SIG-M5 treated with dmso at 0.1 percent for 504 hours (cell line): ENCODE results near the gene KRTAP4-16.
"Not testable (repeated sequence)": the region's sequence is repeated elsewhere in the genome, so short reads cannot be mapped to it uniquely, and the experiment has no call there.

Experiments used
- DNase-seq: peaks from one replicate; lab custom pipeline; 2025; ENCODE audit not compliant: unreplicated experiment; lab: John Stamatoyannopoulos, UW

Gene KRTAP4-16

GRCh38 chr17:41101586-41102259 lies at the start of gene KRTAP4-16:
Gene KRTAP4-16 (minus strand): TSS chr17:41102209. CDS start chr17:41102209, 0 bp downstream.
- DNase-seq, result no peak

DNA sequence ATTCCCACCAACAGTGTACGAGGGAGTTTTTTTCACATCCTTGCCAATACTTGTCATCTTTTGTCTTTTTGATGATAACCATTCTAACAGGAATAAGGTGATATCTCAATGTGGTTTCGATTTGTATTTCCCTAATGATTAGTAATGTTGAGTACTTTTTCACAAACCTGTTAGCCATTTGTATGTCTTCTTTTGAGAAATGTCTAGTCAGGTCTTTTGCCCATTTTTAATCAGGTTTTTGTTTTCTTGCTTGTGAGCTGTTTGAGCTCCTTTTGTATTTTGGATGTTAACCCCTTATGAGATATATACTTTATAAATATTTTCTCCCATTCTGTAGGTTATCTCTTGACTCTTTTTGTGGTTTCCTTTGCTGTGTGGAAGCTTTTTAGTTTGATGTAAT lies 49.5 kb upstream of the KRTAP4-16 start:
- no peak for DNase-seq

- DNase-seq, result no peak
These were observed 48.0 kb upstream of the KRTAP4-16 start for GRCh38 chr17:41150026-41150425.

DNA sequence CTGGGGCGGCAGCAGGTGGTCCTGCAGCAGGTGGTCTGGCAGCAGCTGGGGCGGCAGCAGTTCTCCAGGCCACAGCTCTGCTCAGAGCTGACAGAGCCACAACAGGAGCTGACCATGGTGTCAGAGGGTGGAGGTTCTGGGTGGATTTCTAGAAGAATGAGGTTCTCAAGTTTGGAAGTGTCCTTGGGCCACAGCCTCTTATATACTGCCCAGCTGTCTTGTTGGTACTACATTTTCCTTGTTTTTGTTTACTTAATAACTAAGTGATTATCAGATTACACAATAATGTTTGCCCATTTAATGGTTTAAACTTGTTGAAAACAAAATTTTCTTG lies 47.6 kb upstream of the KRTAP4-16 start, which contains the start of gene KRTAP4-5:
Gene KRTAP4-5 (minus strand): TSS at position 174 of the 334 bp plus-strand sequence. CDS start 58 bp downstream, at position 116.
- DNase-seq, result no peak

- not testable (repeated sequence) for DNase-seq
These were observed 47.1 kb upstream of the KRTAP4-16 start for GRCh38 chr17:41148971-41149651.

GRCh38 chr17:41147531-41148204 lies 45.7 kb upstream of the KRTAP4-16 start:
- no peak for DNase-seq

- DNase-seq, result no peak
These were observed 43.3 kb upstream of the KRTAP4-16 start for GRCh38 chr17:41145261-41145660.

- DNase-seq, result no peak
These were observed 42.8 kb upstream of the KRTAP4-16 start for GRCh38 chr17:41144846-41145245.

- DNase-seq, result no peak
These were observed 39.4 kb upstream of the KRTAP4-16 start for GRCh38 chr17:41141361-41141760.

- DNase-seq, result no peak
These were observed 38.5 kb upstream of the KRTAP4-16 start, which contains the start of gene KRTAP4-6 for GRCh38 chr17:41140360-41141131. Gene KRTAP4-6 (minus strand): TSS chr17:41140544. CDS start chr17:41140487, 57 bp downstream.

GRCh38 chr17:41139865-41140264 lies 37.9 kb upstream of the KRTAP4-16 start:
- not testable (repeated sequence) for DNase-seq

DNA sequence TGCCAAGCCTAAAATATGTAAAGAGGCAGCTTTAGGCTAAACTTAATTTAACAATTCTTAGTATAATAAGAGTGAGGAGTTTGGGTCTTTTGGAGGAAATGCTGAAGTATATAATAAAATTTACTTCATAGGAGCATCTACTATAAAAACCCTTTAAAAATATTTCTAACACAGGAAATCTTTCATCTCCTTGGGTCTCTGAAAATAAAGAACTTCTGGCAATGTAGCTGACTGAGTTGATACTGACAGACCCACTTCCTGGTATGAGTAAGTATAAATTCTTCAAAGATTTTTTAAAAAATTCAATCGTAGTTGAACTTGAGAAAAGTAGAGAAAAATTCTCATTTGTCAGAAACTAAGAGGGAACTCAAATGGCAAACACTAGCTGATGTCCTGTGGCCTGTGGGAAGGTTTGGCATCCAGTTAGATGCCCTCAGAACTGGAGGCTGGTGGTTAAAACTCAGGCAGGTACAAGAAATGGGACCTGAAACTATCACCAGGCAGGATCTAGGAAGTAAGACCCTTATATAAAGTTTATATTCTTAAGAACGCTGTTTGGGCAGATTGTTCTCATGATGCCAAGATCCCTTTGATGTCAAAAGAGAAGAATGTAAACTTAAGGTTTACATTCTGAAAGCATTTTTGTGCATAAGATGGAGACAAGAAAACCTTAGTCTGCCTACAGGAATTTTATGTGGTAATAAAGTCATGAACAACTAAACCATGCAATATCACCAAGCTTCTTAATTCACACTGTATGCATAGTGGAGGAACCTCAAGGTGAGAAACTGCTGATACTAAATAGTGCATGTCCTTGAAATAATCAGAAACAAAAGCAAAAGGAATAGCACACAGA lies 32.1 kb upstream of the KRTAP4-16 start:
- DNase-seq, result no peak

DNA sequence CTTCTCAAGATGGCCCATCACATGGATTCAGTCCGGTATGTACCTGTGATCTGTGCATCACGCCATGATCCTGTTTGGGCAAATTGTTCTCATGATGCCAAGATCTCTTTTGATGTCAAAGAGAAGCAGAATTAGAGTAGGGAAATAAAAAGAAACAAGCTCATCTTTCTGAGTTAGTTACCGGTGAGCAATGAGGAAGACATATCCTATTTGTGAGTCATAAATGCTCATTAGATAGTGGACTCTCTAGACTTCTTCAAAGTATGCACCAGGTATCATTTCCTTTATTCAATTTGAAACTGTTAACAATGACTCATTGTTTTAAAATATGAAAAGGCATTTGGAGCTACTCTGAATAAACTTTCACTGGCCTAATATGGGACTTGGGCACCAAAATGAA lies 30.0 kb upstream of the KRTAP4-16 start:
- no peak for DNase-seq

- no peak for DNase-seq
These were observed 25.4 kb upstream of the KRTAP4-16 start for GRCh38 chr17:41127371-41127770.

- DNase-seq, result no peak
These were observed 24.4 kb upstream of the KRTAP4-16 start for GRCh38 chr17:41126412-41126811.

- DNase-seq, result no peak
These were observed 23.1 kb upstream of the KRTAP4-16 start for GRCh38 chr17:41125064-41125463.

DNA sequence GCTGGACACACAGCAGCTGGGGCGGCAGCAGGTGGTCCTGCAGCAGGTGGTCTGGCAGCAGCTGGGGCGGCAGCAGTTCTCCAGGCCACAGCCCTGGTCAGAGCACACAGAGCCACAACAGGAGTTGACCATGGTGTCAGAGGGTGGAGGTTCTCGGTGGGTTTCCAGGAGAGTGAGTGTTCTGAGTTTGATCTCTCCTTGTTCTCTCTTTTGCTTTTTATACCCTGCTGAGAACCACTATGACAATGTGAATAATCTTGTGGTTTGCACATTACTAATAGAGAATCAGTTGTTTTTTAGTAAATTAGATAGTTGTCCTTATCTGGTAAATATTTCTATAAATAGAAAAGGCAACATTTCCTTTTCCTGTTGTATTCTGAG lies 22.0 kb upstream of the KRTAP4-16 start, which contains the start of gene KRTAP4-12:
Gene KRTAP4-12 (minus strand): TSS at position 192 of the 381 bp plus-strand sequence. CDS start 60 bp downstream, at position 132.
- not testable (repeated sequence) for DNase-seq

GRCh38 chr17:41123292-41123990 lies 21.4 kb upstream of the KRTAP4-16 start:
- not testable (repeated sequence) for DNase-seq

GRCh38 chr17:41121742-41122141 lies 19.7 kb upstream of the KRTAP4-16 start:
- no peak for DNase-seq
